ENCODE results near the gene FIG4.

GRCh38 chr6:109807881-109808280 is 116.8 kb downstream of the FIG4 start:
- no peak for TF ChIP-seq CTCF (IDR thresholded peaks at IDR 0.05; ENCODE audit: insufficient read depth, low read length, poor library complexity, severe bottlenecking)
- TF ChIP-seq EZH2phosphoT487 (conservative IDR thresholded peaks at IDR 0.05; ENCODE audit: low read length): no peak

Measured in SU-DHL-6 (cell line).